Measurements from ENCODE around the gene GADL1.

GADL1 gene

GRCh38 chr3:30702828-30703397 lies 191.5 kb downstream of the GADL1 start:
- Histone ChIP-seq H3K9me3 (ENCODE audit: low read length) (peaks cover 15% of the 10 kb centered on the region; the same call in 1 of the 2 replicates), H3K4me2 (ENCODE audit: low read length) (no peak overlapping the region), H3K4me3 (ENCODE audit: low read depth, low read length, poor library complexity, severe bottlenecking) (no peak overlapping the region), H3F3A (ENCODE audit: insufficient read depth, low read length) (no peaks in the 10 kb centered on the region), H3K4me1 (ENCODE audit: insufficient read depth, low read length, severe bottlenecking) (no peaks in the 10 kb centered on the region), H4K20me1 (ENCODE audit: insufficient read depth, low read length) (no peaks in the 10 kb centered on the region), H3K36me3 (ENCODE audit: insufficient read depth, low read length) (peaks cover 7% of the 10 kb centered on the region; the same call in 1 of the 2 replicates), H3K27me3 (ENCODE audit: insufficient read depth, low read length) (no peaks in the 10 kb centered on the region), H3K9ac (ENCODE audit: low read length) (no peak overlapping the region), H3K79me2 (ENCODE audit: insufficient read depth, low read length) (no peaks in the 10 kb centered on the region), H2AFZ (ENCODE audit: low read length) (no peak overlapping the region), H3K27ac (ENCODE audit: low read depth, low read length, poor library complexity, severe bottlenecking) (no peak overlapping the region), H3K9me2 (ENCODE audit: low read depth, low read length) (no peaks in the 10 kb centered on the region)
- TF ChIP-seq CTCF (IDR thresholded peaks at IDR 0.05; ENCODE audit: low read length) (no peak), EZH2 (IDR thresholded peaks at IDR 0.05; ENCODE audit: borderline replicate concordance, low read length) (no peak)

- Histone ChIP-seq H3K9me3 (ENCODE audit: low read length) (peaks cover 10% of the 10 kb centered on the region; the same call in 1 of the 2 replicates), H3K36me3 (ENCODE audit: insufficient read depth, low read length) (peaks cover 7% of the 10 kb centered on the region; the same call in 1 of the 2 replicates), H3K4me2 (ENCODE audit: low read length) (no peak overlapping the region), H4K20me1 (ENCODE audit: insufficient read depth, low read length) (no peaks in the 10 kb centered on the region), H3K27me3 (ENCODE audit: insufficient read depth, low read length) (no peaks in the 10 kb centered on the region), H3K79me2 (ENCODE audit: insufficient read depth, low read length) (no peaks in the 10 kb centered on the region), H3K27ac (ENCODE audit: low read depth, low read length, poor library complexity, severe bottlenecking) (no peak overlapping the region), H3K4me1 (ENCODE audit: insufficient read depth, low read length, severe bottlenecking) (no peaks in the 10 kb centered on the region), H2AFZ (ENCODE audit: low read length) (no peak overlapping the region), H3K4me3 (ENCODE audit: low read depth, low read length, poor library complexity, severe bottlenecking) (no peak overlapping the region), H3K9ac (ENCODE audit: low read length) (no peak overlapping the region), H3K9me2 (ENCODE audit: low read depth, low read length) (no peaks in the 10 kb centered on the region), H3F3A (ENCODE audit: insufficient read depth, low read length) (no peaks in the 10 kb centered on the region)
- no peak for TF ChIP-seq CTCF (IDR thresholded peaks at IDR 0.05; ENCODE audit: low read length)
- TF ChIP-seq EZH2 (IDR thresholded peaks at IDR 0.05; ENCODE audit: borderline replicate concordance, low read length): no peak
Measured at GRCh38 chr3:30702038-30702827, 192.2 kb downstream of the GADL1 start.

GRCh38 chr3:30700702-30701321 lies 193.6 kb downstream of the GADL1 start:
- H3K9me2 ChIP-seq (ENCODE audit: low read depth, low read length): no peaks in the 10 kb centered on the region
- peaks cover 13% of the 10 kb centered on the region for H3K36me3 ChIP-seq (ENCODE audit: insufficient read depth, low read length)
- no peak overlapping the region for H2AFZ ChIP-seq (ENCODE audit: low read length)
- H3K4me1 ChIP-seq (ENCODE audit: insufficient read depth, low read length, severe bottlenecking): no peaks in the 10 kb centered on the region
- no peak for TF ChIP-seq EZH2 (IDR thresholded peaks at IDR 0.05; ENCODE audit: borderline replicate concordance, low read length)
- TF ChIP-seq CTCF (IDR thresholded peaks at IDR 0.05; ENCODE audit: low read length): no peak
- H3K4me2 ChIP-seq (ENCODE audit: low read length): no peak overlapping the region
- H4K20me1 ChIP-seq (ENCODE audit: insufficient read depth, low read length): no peaks in the 10 kb centered on the region
- no peak overlapping the region for H3K9ac ChIP-seq (ENCODE audit: low read length)
- no peak overlapping the region for H3K27ac ChIP-seq (ENCODE audit: low read depth, low read length, poor library complexity, severe bottlenecking)
- no peaks in the 10 kb centered on the region for H3K79me2 ChIP-seq (ENCODE audit: insufficient read depth, low read length)
- peaks cover 10% of the 10 kb centered on the region; the same call in 1 of the 2 replicates for H3K9me3 ChIP-seq (ENCODE audit: low read length)
- no peaks in the 10 kb centered on the region for H3K27me3 ChIP-seq (ENCODE audit: insufficient read depth, low read length)
- H3K4me3 ChIP-seq (ENCODE audit: low read depth, low read length, poor library complexity, severe bottlenecking): no peak overlapping the region
- H3F3A ChIP-seq (ENCODE audit: insufficient read depth, low read length): no peaks in the 10 kb centered on the region

Measured in OCI-LY1 (cell line).